HEK293 (cell line): ENCODE data around the gene PKD2L1.

Experiments
- GFI1B ChIP-seq: fragments of 450-650 bp; formaldehyde crosslinking; IDR thresholded peaks from 2 replicates; pipeline ENCODE4 v1.5.1; 2016; ENCODE audit warnings: missing biosample characterization, missing genetic modification characterization
- GLI2 ChIP-seq: fragments of 450-650 bp; formaldehyde crosslinking; IDR thresholded peaks from 2 replicates; pipeline ENCODE4; 2017; ENCODE audit warnings: missing biosample characterization, missing genetic modification characterization, low read depth, borderline replicate concordance
- KLF10 ChIP-seq: fragments of 450-650 bp; IDR thresholded peaks from 2 replicates; pipeline ENCODE4 v1.5.1; 2018; ENCODE audit warnings: missing biosample characterization, mild to moderate bottlenecking, missing genetic modification characterization
- KLF7 ChIP-seq: fragments of 450-650 bp; formaldehyde crosslinking; IDR thresholded peaks from 2 replicates; pipeline ENCODE4 v1.5.1; 2016; ENCODE audit warnings: missing biosample characterization, missing genetic modification characterization, borderline replicate concordance
- PBX3 ChIP-seq: sonication (generic); formaldehyde crosslinking; IDR thresholded peaks from 2 replicates; pipeline ENCODE4 v1.8.1; 2022; ENCODE audit warnings: mild to moderate bottlenecking, moderate library complexity, missing genetic modification reagents
- PRDM2 ChIP-seq: fragments of 450-650 bp; formaldehyde crosslinking; IDR thresholded peaks from 2 replicates; pipeline ENCODE4 v1.5.1; 2016; ENCODE audit warnings: missing biosample characterization, missing genetic modification characterization, borderline replicate concordance
- ZBTB21 ChIP-seq: fragments of 450-650 bp; formaldehyde crosslinking; IDR thresholded peaks from 2 replicates; pipeline ENCODE4 v1.5.1; 2017; ENCODE audit warnings: missing biosample characterization, missing genetic modification characterization
- ZBTB7A ChIP-seq: fragments of 450-650 bp; formaldehyde crosslinking; IDR thresholded peaks from 2 replicates; pipeline ENCODE4 v1.5.1; 2016; ENCODE audit warnings: low read depth, missing biosample characterization, missing genetic modification characterization
- ZBTB8A ChIP-seq: fragments of 450-650 bp; formaldehyde crosslinking; IDR thresholded peaks from 2 replicates; pipeline ENCODE4 v1.5.1; 2016; ENCODE audit warnings: missing biosample characterization, missing genetic modification characterization
- ZNF184 ChIP-seq: fragments of 450-650 bp; IDR thresholded peaks from 2 replicates; pipeline ENCODE4 v1.5.1; 2018; ENCODE audit warnings: missing biosample characterization, mild to moderate bottlenecking, missing genetic modification characterization
- ZNF2 ChIP-seq: fragments of 450-650 bp; formaldehyde crosslinking; IDR thresholded peaks from 2 replicates; pipeline ENCODE4 v1.5.1; 2016; ENCODE audit warnings: missing biosample characterization, missing genetic modification characterization
- ZNF274 ChIP-seq, 2 experiments: fragments of 200-500 bp in 1 of 2; fragments of 450-650 bp in 1 of 2; sonication (Bioruptor generic) in 1 of 2; formaldehyde crosslinking in 1 of 2; IDR thresholded peaks; 2 replicates each; pipeline versions ENCODE4 v1.5.1 to v1.6.1; 2014 to 2016; ENCODE audit warnings: borderline replicate concordance in 1 of 2, inconsistent platforms in 1 of 2, low read length in 1 of 2, missing biosample characterization in 1 of 2, missing genetic modification characterization in 1 of 2
- ZNF292 ChIP-seq: fragments of 450-650 bp; formaldehyde crosslinking; IDR thresholded peaks from 2 replicates; pipeline ENCODE4 v1.5.1; 2016; ENCODE audit warnings: low read depth, missing biosample characterization, missing genetic modification characterization, borderline replicate concordance
- ZNF362 ChIP-seq: fragments of 450-650 bp; formaldehyde crosslinking; IDR thresholded peaks from 2 replicates; pipeline ENCODE4 v1.5.1; 2016; ENCODE audit warnings: missing biosample characterization, missing genetic modification characterization
- ZNF398 ChIP-seq: fragments of 450-650 bp; formaldehyde crosslinking; IDR thresholded peaks from 2 replicates; pipeline ENCODE4 v1.5.1; 2017; ENCODE audit warnings: missing biosample characterization, missing genetic modification characterization
- ZNF473 ChIP-seq: fragments of 450-650 bp; formaldehyde crosslinking; IDR thresholded peaks from 2 replicates; pipeline ENCODE4 v1.5.1; 2017; ENCODE audit warnings: missing biosample characterization, missing genetic modification characterization
- ZNF501 ChIP-seq: fragments of 450-650 bp; formaldehyde crosslinking; IDR thresholded peaks from 2 replicates; pipeline ENCODE4 v1.5.1; 2016; ENCODE audit warnings: missing biosample characterization, missing genetic modification characterization
- ZNF521 ChIP-seq: fragments of 450-650 bp; formaldehyde crosslinking; IDR thresholded peaks from 2 replicates; pipeline ENCODE4 v1.5.1; 2017; ENCODE audit warnings: missing biosample characterization, mild to moderate bottlenecking, missing genetic modification characterization
- ZNF558 ChIP-seq: fragments of 450-650 bp; formaldehyde crosslinking; IDR thresholded peaks from 2 replicates; pipeline ENCODE4 v1.5.1; 2016; ENCODE audit warnings: missing biosample characterization, missing genetic modification characterization
- ZNF585B ChIP-seq: fragments of 450-650 bp; formaldehyde crosslinking; IDR thresholded peaks from 2 replicates; pipeline ENCODE4 v1.5.1; 2016; ENCODE audit warnings: missing biosample characterization, missing genetic modification characterization
- ZNF600 ChIP-seq: fragments of 450-650 bp; formaldehyde crosslinking; IDR thresholded peaks from 2 replicates; pipeline ENCODE4 v1.5.1; 2016; ENCODE audit warnings: missing biosample characterization, missing genetic modification characterization
- ZNF645 ChIP-seq: fragments of 450-650 bp; formaldehyde crosslinking; IDR thresholded peaks from 2 replicates; pipeline ENCODE4; 2016; ENCODE audit warnings: missing biosample characterization, missing genetic modification characterization
- ZNF654 ChIP-seq: fragments of 450-650 bp; formaldehyde crosslinking; IDR thresholded peaks from 2 replicates; pipeline ENCODE4 v1.5.1; 2016; ENCODE audit warnings: low read depth, missing biosample characterization, missing genetic modification characterization
- ZNF670 ChIP-seq: fragments of 450-650 bp; formaldehyde crosslinking; IDR thresholded peaks from 2 replicates; pipeline ENCODE4 v1.5.1; 2016; ENCODE audit warnings: missing biosample characterization, missing genetic modification characterization, low read depth
- ZNF704 ChIP-seq: fragments of 450-650 bp; formaldehyde crosslinking; IDR thresholded peaks from 2 replicates; pipeline ENCODE4 v1.5.1; 2016; ENCODE audit warnings: missing biosample characterization, missing genetic modification characterization
- ZNF747 ChIP-seq: fragments of 450-650 bp; formaldehyde crosslinking; IDR thresholded peaks from 2 replicates; pipeline ENCODE4 v1.5.1; 2016; ENCODE audit warnings: missing biosample characterization, missing genetic modification characterization

The PKD2L1 gene

GRCh38 chr10:100286051-100287033 is 43.7 kb downstream of the PKD2L1 start, which contains the start of gene BLOC1S2 (continued):
- TF ChIP-seq ZNF704 (tag by site-specific recombination), result peak; percentile 61; the same call in 1 of the 2 replicates
- TF ChIP-seq PRDM2, result no peak
- no peak for TF ChIP-seq ZNF473 (tag by site-specific recombination)
- no peak for TF ChIP-seq ZNF558 (tag by site-specific recombination)
- TF ChIP-seq ZNF521, result no peak
- TF ChIP-seq ZNF292 (tag by site-specific recombination), result no peak
- TF ChIP-seq ZNF585B (tag by site-specific recombination), result no peak
- TF ChIP-seq ZNF654 (tag by site-specific recombination), result no peak
- TF ChIP-seq ZNF501 (tag by site-specific recombination), result peak; percentile 99
- TF ChIP-seq ZNF645, result no peak
- no peak for TF ChIP-seq ZNF670 (tag by site-specific recombination)
- TF ChIP-seq ZNF2, result peak; percentile 96
- peak; percentile 93 for TF ChIP-seq ZBTB7A (tag by site-specific recombination)
- peak; percentile 98 for TF ChIP-seq ZNF600 (tag by site-specific recombination)
- TF ChIP-seq ZNF184 (tag by site-specific recombination), result no peak
- TF ChIP-seq GFI1B (tag by site-specific recombination), result peak; percentile 18; the same call in 1 of the 2 replicates
- TF ChIP-seq ZNF747, result no peak
- TF ChIP-seq KLF10 (tag by site-specific recombination), result peak; percentile 60; the same call in 1 of the 2 replicates
- TF ChIP-seq ZBTB21 (tag by site-specific recombination), result no peak
- peak; percentile 82 for TF ChIP-seq ZBTB8A (tag by site-specific recombination)
- TF ChIP-seq ZNF398, result peak; percentile 77
- TF ChIP-seq ZNF362, result peak; percentile 76; the same call in 1 of the 2 replicates
- TF ChIP-seq ZNF274 (IDR thresholded peaks at IDR 0.05; ENCODE audit: low read length), result no peak
- no peak for TF ChIP-seq ZNF274 (tag by site-specific recombination; IDR thresholded peaks at IDR 0.05; ENCODE audit: borderline replicate concordance)
- peak; percentile 29 for TF ChIP-seq PBX3 (CRISPR knock-in tag)
- no peak for TF ChIP-seq GLI2
- TF ChIP-seq KLF7 (tag by site-specific recombination), result peak; percentile 84; the same call in 1 of the 2 replicates
